Measurements from ENCODE around the gene ATG2A. TPM values are rescaled to one million over a fixed set of nuclear protein-coding genes. Genes with fewer than 3 reads are reported as not detected.
A peak's percentile ranks its signal among the peaks of the same experiment; 100 is the strongest.

The ATG2A gene
- polyA plus RNA-seq, 1 donor (not counting 4 experiments of a cell fraction or from before 2014, with no cell fraction given) = 2.4 TPM

DNA sequence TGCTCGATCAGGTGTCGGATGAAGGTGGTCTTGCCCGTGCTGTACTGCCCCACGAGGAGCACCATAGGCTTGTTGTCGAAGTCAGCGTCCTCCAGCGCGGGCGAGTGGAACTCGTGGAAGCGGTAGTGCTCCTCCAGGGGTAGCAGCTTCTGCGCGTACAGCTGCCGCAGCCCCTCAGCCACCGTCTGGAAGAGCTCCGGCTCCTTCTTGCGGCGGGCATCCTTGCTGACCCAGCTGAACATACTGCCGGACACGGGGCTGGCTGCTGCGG is 38.9 kb downstream of the ATG2A start:
- peaks cover 37% of the 10 kb centered on the region for H3K4me1 ChIP-seq (ENCODE audit: control insufficient read depth, extremely low read depth, insufficient read depth, low read length)
- peaks cover 25% of the 10 kb centered on the region for H4K20me1 ChIP-seq (ENCODE audit: control insufficient read depth, extremely low read depth, insufficient read depth, low read length)
- no peaks in the 10 kb centered on the region for H3K9me3 ChIP-seq (ENCODE audit: control insufficient read depth, low read depth, low read length)
- DNase-seq (ENCODE audit: low read depth, low spot score) (no peak), FAIRE-seq (no peak)
- peak overlapping the region; percentile 70 for H3K27ac ChIP-seq (ENCODE audit: control insufficient read depth, insufficient read depth, low read length)
- peak overlapping the region; percentile 59 to 85 (median 78) for H3K4me3 ChIP-seq (ENCODE audit: control insufficient read depth in 2 of 3, extremely low read depth in 1 of 3, insufficient read depth in 2 of 3, low read depth in 1 of 3, low read length in 3 of 3)
- peak overlapping the region; percentile 91 for H3K4me2 ChIP-seq (ENCODE audit: control insufficient read depth, extremely low read depth, insufficient read depth, low read depth, low read length)
- peaks cover 3% of the 10 kb centered on the region for H3K9me1 ChIP-seq (ENCODE audit: control insufficient read depth, extremely low read depth, insufficient read depth, low read length)
- H3K9ac ChIP-seq (ENCODE audit: control insufficient read depth, extremely low read depth, insufficient read depth, low read length) = peak overlapping the region; percentile 88
- peak overlapping the region; percentile 45 for H2AFZ ChIP-seq (ENCODE audit: control insufficient read depth, low read length)
- TF ChIP-seq EZH2 (IDR thresholded peaks at IDR 0.05; ENCODE audit: low read length) = no peak
- TF ChIP-seq, protein P1, sequence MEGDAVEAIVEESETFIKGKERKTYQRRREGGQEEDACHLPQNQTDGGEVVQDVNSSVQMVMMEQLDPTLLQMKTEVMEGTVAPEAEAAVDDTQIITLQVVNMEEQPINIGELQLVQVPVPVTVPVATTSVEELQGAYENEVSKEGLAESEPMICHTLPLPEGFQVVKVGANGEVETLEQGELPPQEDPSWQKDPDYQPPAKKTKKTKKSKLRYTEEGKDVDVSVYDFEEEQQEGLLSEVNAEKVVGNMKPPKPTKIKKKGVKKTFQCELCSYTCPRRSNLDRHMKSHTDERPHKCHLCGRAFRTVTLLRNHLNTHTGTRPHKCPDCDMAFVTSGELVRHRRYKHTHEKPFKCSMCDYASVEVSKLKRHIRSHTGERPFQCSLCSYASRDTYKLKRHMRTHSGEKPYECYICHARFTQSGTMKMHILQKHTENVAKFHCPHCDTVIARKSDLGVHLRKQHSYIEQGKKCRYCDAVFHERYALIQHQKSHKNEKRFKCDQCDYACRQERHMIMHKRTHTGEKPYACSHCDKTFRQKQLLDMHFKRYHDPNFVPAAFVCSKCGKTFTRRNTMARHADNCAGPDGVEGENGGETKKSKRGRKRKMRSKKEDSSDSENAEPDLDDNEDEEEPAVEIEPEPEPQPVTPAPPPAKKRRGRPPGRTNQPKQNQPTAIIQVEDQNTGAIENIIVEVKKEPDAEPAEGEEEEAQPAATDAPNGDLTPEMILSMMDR (optimal IDR thresholded peaks at IDR 0.05 in 1 of 3, IDR thresholded peaks at IDR 0.05 in 1 of 3, conservative IDR thresholded peaks at IDR 0.05 in 1 of 3; ENCODE audit: extremely low read depth in 1 of 3, insufficient read depth in 2 of 3, low read length in 3 of 3) = no peak
- H3K79me2 ChIP-seq (ENCODE audit: control insufficient read depth, insufficient read depth, low read length) = peaks cover 46% of the 10 kb centered on the region
- peaks cover 12 to 19% of the 10 kb centered on the region in 2 experiments for H3K36me3 ChIP-seq (ENCODE audit: control insufficient read depth in 2 of 2, extremely low read depth in 1 of 2, insufficient read depth in 2 of 2, low read length in 2 of 2)
- no peaks in the 10 kb centered on the region for H3K27me3 ChIP-seq (ENCODE audit: control insufficient read depth, extremely low read depth, insufficient read depth, low read length)
- dilution Hi-C loops (cut with MboI; ENCODE audit: extremely low pct_ligation_motif_present, low sequenced_read_pairs) = no loop called here

DNA sequence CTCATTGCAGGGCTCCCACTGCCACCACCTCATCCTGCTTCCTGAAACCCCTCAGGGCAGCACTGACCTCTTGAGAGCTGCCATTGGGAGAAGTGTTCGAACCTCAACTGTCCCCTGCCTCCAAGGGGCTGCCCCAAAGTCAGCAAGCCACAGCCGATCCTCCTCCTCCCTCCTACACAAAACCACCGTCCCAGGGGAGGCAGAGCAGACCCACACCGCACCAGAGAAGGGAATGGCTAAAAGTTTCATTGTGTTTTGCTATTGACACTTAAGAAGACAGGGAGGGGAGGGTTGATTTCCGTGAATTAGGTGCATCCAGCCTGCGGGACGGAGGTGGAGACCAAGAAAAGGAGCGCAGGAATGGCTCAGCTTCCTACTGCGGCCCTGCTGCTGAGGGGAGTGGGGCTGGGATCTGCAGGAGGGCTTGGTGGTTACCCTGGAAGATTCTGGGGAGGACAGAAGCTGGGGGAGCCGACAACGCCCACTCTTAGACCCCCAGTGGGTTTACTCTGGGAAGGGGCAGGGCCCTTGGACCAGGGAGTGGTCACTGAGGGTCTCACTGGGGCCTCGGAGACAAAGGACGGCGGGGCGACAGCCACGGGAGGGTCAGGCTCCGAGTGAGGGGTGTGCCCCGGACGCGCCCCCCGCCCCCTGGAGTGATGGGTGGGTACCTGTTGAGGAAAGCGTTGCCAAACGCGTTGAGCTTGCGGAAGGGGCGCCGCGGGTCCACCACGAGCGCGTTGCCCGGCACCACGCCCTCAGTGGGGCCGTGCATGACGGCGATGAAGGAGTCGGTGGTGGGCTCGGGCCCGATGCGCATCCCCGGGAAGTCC is 39.4 kb downstream of the ATG2A start:
- Histone ChIP-seq H3K4me2 (ENCODE audit: control insufficient read depth, extremely low read depth, insufficient read depth, low read depth, low read length) (peak overlapping the region; percentile 91), H3K4me1 (ENCODE audit: control insufficient read depth, extremely low read depth, insufficient read depth, low read length) (peaks cover 41% of the 10 kb centered on the region), H3K27me3 (ENCODE audit: control insufficient read depth, extremely low read depth, insufficient read depth, low read length) (no peaks in the 10 kb centered on the region), H4K20me1 (ENCODE audit: control insufficient read depth, extremely low read depth, insufficient read depth, low read length) (peaks cover 25% of the 10 kb centered on the region), H2AFZ (ENCODE audit: control insufficient read depth, low read length) (peak overlapping the region; percentile 45), H3K9me1 (ENCODE audit: control insufficient read depth, extremely low read depth, insufficient read depth, low read length) (peaks cover 3% of the 10 kb centered on the region), H3K36me3 (ENCODE audit: control insufficient read depth in 2 of 2, extremely low read depth in 1 of 2, insufficient read depth in 2 of 2, low read length in 2 of 2) (peaks cover 16 to 24% of the 10 kb centered on the region in 2 experiments), H3K9me3 (ENCODE audit: control insufficient read depth, low read depth, low read length) (no peaks in the 10 kb centered on the region), H3K4me3 (ENCODE audit: control insufficient read depth in 2 of 3, extremely low read depth in 1 of 3, insufficient read depth in 2 of 3, low read depth in 1 of 3, low read length in 3 of 3) (peak overlapping the region; percentile 59 to 85 (median 78)), H3K9ac (ENCODE audit: control insufficient read depth, extremely low read depth, insufficient read depth, low read length) (peak overlapping the region; percentile 88), H3K27ac (ENCODE audit: control insufficient read depth, insufficient read depth, low read length) (peak overlapping the region; percentile 70), H3K79me2 (ENCODE audit: control insufficient read depth, insufficient read depth, low read length) (peaks cover 51% of the 10 kb centered on the region)
- no peak for TF ChIP-seq EZH2 (IDR thresholded peaks at IDR 0.05; ENCODE audit: low read length)
- TF ChIP-seq, protein P1 (optimal IDR thresholded peaks at IDR 0.05 in 1 of 3, IDR thresholded peaks at IDR 0.05 in 1 of 3, conservative IDR thresholded peaks at IDR 0.05 in 1 of 3; ENCODE audit: extremely low read depth in 1 of 3, insufficient read depth in 2 of 3, low read length in 3 of 3) = no peak
- FAIRE-seq (no peak), DNase-seq (ENCODE audit: low read depth, low spot score) (no peak)
- dilution Hi-C loops (cut with MboI; ENCODE audit: extremely low pct_ligation_motif_present, low sequenced_read_pairs) = no loop called here

Data from keratinocyte (primary cell).